ENCODE data around the gene L3MBTL2.

- TF ChIP-seq EZH2 (IDR thresholded peaks at IDR 0.05) (no peak), POLR2AphosphoS5 (IDR thresholded peaks at IDR 0.05; ENCODE audit: borderline replicate concordance, low read depth, low read length) (no peak)
Observed at GRCh38 chr22:41243361-41243760, 38.2 kb downstream of the L3MBTL2 start.

Measured in SK-N-MC (cell line).